Measurements from ENCODE around the gene SPECC1L. TPM values are rescaled to one million over a fixed set of nuclear protein-coding genes. Genes with fewer than 3 reads are reported as not detected.

The SPECC1L gene
- total and polyA plus RNA-seq, 2 of the 8 experiments (the other 6 are each of a cell fraction or from before 2014, with no cell fraction given) = 15.7 to 61.6 TPM

DNA sequence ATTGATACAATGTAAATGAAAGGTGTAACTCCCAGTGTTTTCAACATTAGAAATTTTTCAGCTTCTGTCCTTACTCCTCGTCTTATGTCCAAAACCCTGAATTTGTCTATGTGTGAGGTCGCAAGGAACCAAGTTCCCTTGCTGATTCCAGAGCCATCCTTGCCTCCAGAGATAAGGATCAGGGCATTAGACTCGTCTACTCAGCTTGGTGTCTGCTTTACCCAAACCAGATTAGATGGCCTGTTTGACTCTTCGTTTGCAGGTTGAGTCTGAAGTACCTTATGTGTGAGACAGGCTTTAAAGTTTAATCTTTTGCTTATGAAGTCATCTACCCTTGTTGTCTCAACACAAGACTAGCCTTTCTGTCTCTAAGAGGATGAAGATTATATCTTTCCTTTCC lies 55.6 kb downstream of the SPECC1L start:
- H4K5ac ChIP-seq (ENCODE audit: insufficient read length, low read depth, low read length) = no peak overlapping the region
- no peak for DNase-seq (ENCODE audit: low read depth in 1 of 2, low spot score in 2 of 2)
- no peak overlapping the region for H3K4ac ChIP-seq (replicated peaks; ENCODE audit: insufficient read length, low read depth, low read length)
- H2BK120ac ChIP-seq (replicated peaks; ENCODE audit: low read depth, low read length) = no peak overlapping the region
- H4K20me1 ChIP-seq (replicated peaks in 1 of 2; ENCODE audit: control insufficient read depth in 1 of 2, insufficient read depth in 2 of 2, low read length in 2 of 2) = peaks cover 4 to 5% of the 10 kb centered on the region in 2 experiments
- 0 out of 4 replicates have a peak, but pooled peaks cover 0 to 6% of the 10 kb centered on the region in 2 experiments for H3K79me2 ChIP-seq (ENCODE audit: control insufficient read depth in 1 of 2, insufficient read depth in 2 of 2, low read length in 2 of 2)
- no peak overlapping the region for H2AK5ac ChIP-seq (ENCODE audit: low read depth, low read length)
- no peak overlapping the region for H3K4me3 ChIP-seq (ENCODE audit: extremely low read depth in 1 of 4, insufficient read depth in 2 of 4, low read depth in 3 of 4, low read length in 4 of 4)
- ChIA-PET CTCF (ENCODE audit: partially characterized antibody) (interaction anchor here (0.8 to 1.4 kb wide), 4 partner anchors 8 to 172 kb away, joined by 3 to 6 read pairs (median 4); no protein-coding TSS in a partner anchor), POLR2A (ENCODE audit: partially characterized antibody) (no interaction called here)
- no peak for FAIRE-seq
- no peak overlapping the region for H3K56ac ChIP-seq (replicated peaks; ENCODE audit: insufficient read length, low read depth, low read length)
- TF ChIP-seq SRF (IDR thresholded peaks at IDR 0.05; ENCODE audit: low read depth, low read length) = no peak
- TF ChIP-seq BACH1 (IDR thresholded peaks at IDR 0.05; ENCODE audit: low read length) = no peak
- no peak for TF ChIP-seq CHD2 (IDR thresholded peaks at IDR 0.05; ENCODE audit: low read length)
- TF ChIP-seq CREB1 (IDR thresholded peaks at IDR 0.05) = no peak
- no peak for TF ChIP-seq CEBPB (IDR thresholded peaks at IDR 0.05; ENCODE audit: low read depth, low read length)
- no peak for TF ChIP-seq NRF1 (IDR thresholded peaks at IDR 0.05; ENCODE audit: low read depth, low read length)
- no peak for TF ChIP-seq HDAC2 (IDR thresholded peaks at IDR 0.05; ENCODE audit: borderline replicate concordance in 1 of 2, low read depth in 2 of 2, low read length in 2 of 2)
- no peak for TF ChIP-seq ZNF274 (IDR thresholded peaks at IDR 0.05; ENCODE audit: borderline replicate concordance, extremely low read depth, low read length)
- no peak for TF ChIP-seq RAD21 (IDR thresholded peaks at IDR 0.05 in 1 of 2, conservative IDR thresholded peaks at IDR 0.05 in 1 of 2; ENCODE audit: low read depth in 2 of 2, low read length in 2 of 2)
- TF ChIP-seq, protein P1, sequence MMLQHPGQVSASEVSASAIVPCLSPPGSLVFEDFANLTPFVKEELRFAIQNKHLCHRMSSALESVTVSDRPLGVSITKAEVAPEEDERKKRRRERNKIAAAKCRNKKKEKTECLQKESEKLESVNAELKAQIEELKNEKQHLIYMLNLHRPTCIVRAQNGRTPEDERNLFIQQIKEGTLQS (IDR thresholded peaks at IDR 0.05; ENCODE audit: insufficient read depth, low read depth, low read length) = no peak
- TF ChIP-seq HDAC6 (IDR thresholded peaks at IDR 0.05; ENCODE audit: low read depth, low read length) = no peak
- no peak for TF ChIP-seq EGR1 (IDR thresholded peaks at IDR 0.05; ENCODE audit: borderline replicate concordance, low read depth, low read length)
- no peak for TF ChIP-seq MAFK (IDR thresholded peaks at IDR 0.05; ENCODE audit: low read depth, low read length)
- no peak for TF ChIP-seq SIRT6 (IDR thresholded peaks at IDR 0.05; ENCODE audit: low read length)
- TF ChIP-seq TCF12 (IDR thresholded peaks at IDR 0.05; ENCODE audit: low read depth, low read length) = no peak
- no peak overlapping the region for H2BK5ac ChIP-seq (ENCODE audit: low read depth, low read length)
- no peak overlapping the region for H4K8ac ChIP-seq (ENCODE audit: extremely low read depth, insufficient read depth, low read length)
- no peak overlapping the region for H3K18ac ChIP-seq (ENCODE audit: extremely low read depth, low read length)
- H3K4me1 ChIP-seq (replicated peaks in 1 of 4; ENCODE audit: control insufficient read depth in 3 of 4, insufficient read depth in 4 of 4, low read length in 3 of 4) = no peaks in the 10 kb centered on the region
- no peak overlapping the region for H2BK20ac ChIP-seq (ENCODE audit: low read length)
- H3K27ac ChIP-seq (ENCODE audit: low read depth, low read length) = no peak overlapping the region
- no peak overlapping the region for H2BK15ac ChIP-seq (ENCODE audit: low read length)
- no peak overlapping the region for H2BK12ac ChIP-seq (ENCODE audit: low read depth, low read length)
- H3K23me2 ChIP-seq (ENCODE audit: low read depth, low read length) = no peaks in the 10 kb centered on the region
- no peak overlapping the region for H3K9ac ChIP-seq (replicated peaks in 1 of 4; ENCODE audit: extremely low read depth in 1 of 4, low read depth in 3 of 4, low read length in 3 of 4)
- peaks cover 4% of the 10 kb centered on the region; the same call in 1 of the 2 replicates for H3K79me1 ChIP-seq (ENCODE audit: low read depth, low read length)
- no peaks in the 10 kb centered on the region for H3K27me3 ChIP-seq (replicated peaks in 1 of 4; ENCODE audit: control insufficient read depth in 3 of 4, extremely low read depth in 1 of 4, insufficient read depth in 3 of 4, low read length in 3 of 4)
- WGBS, 2 experiments (ENCODE audit: extremely low coverage in 1 of 2, insufficient coverage in 1 of 2, insufficient read length in 1 of 2, insufficient replicate concordance in 2 of 2, low coverage in 1 of 2, low lambda C conversion rate in 2 of 2, missing lambda C conversion rate in 1 of 2) = 92% methylated on average over 4 of the region's 4 CpGs; no CpG with 5 or more reads in 1 of the 2 experiments
- peaks cover 5 to 63% (median 26%) of the 10 kb centered on the region in 4 experiments; a peak in 7 of 8 replicates for H3K36me3 ChIP-seq (ENCODE audit: control insufficient read depth in 2 of 4, insufficient read depth in 4 of 4, low read length in 3 of 4)
- no peaks in the 10 kb centered on the region for H3K9me3 ChIP-seq (ENCODE audit: insufficient read depth in 2 of 2, low read depth in 1 of 2, low read length in 1 of 2)
- H2AFZ ChIP-seq (ENCODE audit: low read length) = no peak overlapping the region
- no peak overlapping the region for H3K14ac ChIP-seq (ENCODE audit: insufficient read length)
- H3K4me2 ChIP-seq (ENCODE audit: insufficient read depth in 1 of 2, low read depth in 2 of 2, low read length in 2 of 2) = no peak overlapping the region
- H3K23ac ChIP-seq (ENCODE audit: insufficient read length) = no peak overlapping the region
- H4K91ac ChIP-seq (replicated peaks; ENCODE audit: insufficient read length, low read length) = no peak overlapping the region
